GM12878 (cell line): Measurements from ENCODE around the gene ABCD4. TPM values are rescaled to one million over a fixed set of nuclear protein-coding genes. Genes with fewer than 3 reads are reported as not detected.

Source experiments
- ATAC-seq: fragments of 200-7000 bp; cut with Tn5 transposase; 3 replicates; pipeline ENCODE4 v1.9.1; 2020; ENCODE audit warnings: mild to moderate bottlenecking, moderate library complexity
- BruUV-seq: library from RNA; stranded (reverse); fragments of 400-500 nt; replicated peaks from 2 replicates; lab custom pipeline; 2021; lab: Mats Ljungman, UMichigan
- CTCF ChIA-PET: fragments of 300-600 bp; sonication (Branson Sonifier 250); formaldehyde crosslinking; extraction: SDS; loops from one replicate; lab custom pipeline; 2021; ENCODE audit warnings: inconsistent platforms; lab: Yijun Ruan, JAX
- POLR2A ChIA-PET: fragments of 350-600 bp; formaldehyde crosslinking; extraction: SDS; loops from one replicate; lab custom pipeline; 2021; ENCODE audit warnings: inconsistent platforms; lab: Charles Lee
- RAD21 ChIA-PET: fragments of 300-600 bp; sonication (Branson Sonifier 250); formaldehyde crosslinking; loops from one replicate; lab custom pipeline; 2023; ENCODE audit warnings: antibody characterized with exemption; ENCODE audit not compliant: unreplicated experiment; lab: Charles Lee
- SMC1A ChIA-PET: fragments of 300-600 bp; sonication (Branson Sonifier 250); formaldehyde crosslinking; loops from one replicate; lab custom pipeline; 2023; ENCODE audit not compliant: unreplicated experiment, uncharacterized antibody; lab: Charles Lee
- DNase-seq: peaks from one replicate; pipeline ENCODE4 v3.0.0-alpha.2; 2011; ENCODE audit warnings: low read depth, low spot score
- FAIRE-seq: peaks from 3 replicates; lab custom pipeline; 2011; peaks lifted over from hg19 to GRCh38; lab: Jason Lieb, UNC
- H2AFZ ChIP-seq: 2 replicates; pipeline ENCODE4 v1.6.0; 2011; ENCODE audit warnings: low read depth, low read length, control low read depth; ENCODE audit not compliant: control insufficient read depth
- H3K27ac ChIP-seq: 2 replicates; pipeline ENCODE4 v1.5.1; 2011; ENCODE audit warnings: control low read depth; ENCODE audit not compliant: control insufficient read depth, insufficient read depth
- H3K27me3 ChIP-seq, 2 experiments: replicated peaks in 1 of 2; 2 replicates each; pipeline versions ENCODE4 v1.6.0 to v1.6.1; 2011; ENCODE audit warnings: low read length in 1 of 2; ENCODE audit not compliant: control insufficient read depth in 2 of 2, insufficient read depth in 2 of 2
- H3K36me3 ChIP-seq, 2 experiments: 2 replicates each; pipeline ENCODE4 v1.5.1; 2011; ENCODE audit warnings: low read length in 1 of 2; ENCODE audit not compliant: control insufficient read depth in 2 of 2, insufficient read depth in 2 of 2
- H3K4me1 ChIP-seq: 2 replicates; pipeline ENCODE4 v1.6.1; 2011; ENCODE audit warnings: mild to moderate bottlenecking, low read length, moderate library complexity, mixed read lengths; ENCODE audit not compliant: control insufficient read depth, insufficient read depth
- H3K4me2 ChIP-seq: 2 replicates; pipeline ENCODE4 v1.6.0; 2011; ENCODE audit warnings: control low read depth; ENCODE audit not compliant: control insufficient read depth, insufficient read depth
- H3K4me3 ChIP-seq: fragments of 200-600 bp; sonication (generic); 2 replicates; pipeline ENCODE4 v1.5.1; 2016
- H3K79me2 ChIP-seq: 2 replicates; pipeline ENCODE4 v1.6.0; 2011; ENCODE audit warnings: low read length; ENCODE audit not compliant: control insufficient read depth, insufficient read depth
- H3K9ac ChIP-seq: 2 replicates; pipeline ENCODE4 v1.8.0; 2011; ENCODE audit warnings: low read length, control low read depth, mixed read lengths; ENCODE audit not compliant: control insufficient read depth, insufficient read depth
- H3K9me3 ChIP-seq: replicated peaks from 3 replicates; pipeline ENCODE4 v1.5.1; 2011; ENCODE audit warnings: mild to moderate bottlenecking, low read length; ENCODE audit not compliant: control insufficient read depth, insufficient read depth
- H4K20me1 ChIP-seq: 2 replicates; pipeline ENCODE4 v1.6.0; 2011; ENCODE audit not compliant: control insufficient read depth, insufficient read depth
- BACH1 ChIP-seq: fragments of 450-650 bp; IDR thresholded peaks from 2 replicates; pipeline ENCODE4 v1.6.1; 2017; ENCODE audit warnings: mild to moderate bottlenecking, borderline replicate concordance
- BRCA1 ChIP-seq: IDR thresholded peaks from 2 replicates; pipeline ENCODE4 v1.6.1; 2011; ENCODE audit warnings: low read depth, low read length, improper control_type of control experiment
- CEBPB ChIP-seq, 2 experiments: fragments of 150-350 bp in 1 of 2; IDR thresholded peaks; 2 replicates each; pipeline ENCODE4 v1.6.1; 2012 to 2014; ENCODE audit warnings: low read depth in 2 of 2, low read length in 2 of 2, borderline replicate concordance in 1 of 2, inconsistent platforms in 1 of 2
- CREB1 ChIP-seq: IDR thresholded peaks from 2 replicates; pipeline ENCODE4 v1.6.1; 2012; ENCODE audit warnings: low read depth, mild to moderate bottlenecking, inconsistent platforms
- ESRRA ChIP-seq: IDR thresholded peaks from 2 replicates; pipeline ENCODE4 v1.6.1; 2012; ENCODE audit warnings: mild to moderate bottlenecking, low read length, improper control_type of control experiment
- LARP7 ChIP-seq: fragments of 450-650 bp; IDR thresholded peaks from 2 replicates; pipeline ENCODE4 v1.6.1; 2017; ENCODE audit warnings: mild to moderate bottlenecking
- MEF2B ChIP-seq: fragments of 450-650 bp; IDR thresholded peaks from 2 replicates; pipeline ENCODE4 v1.6.1; 2018; ENCODE audit warnings: mild to moderate bottlenecking, moderate library complexity; ENCODE audit not compliant: partially characterized antibody, poor library complexity, severe bottlenecking
- PKNOX1 ChIP-seq: fragments of 450-650 bp; IDR thresholded peaks from 2 replicates; pipeline ENCODE4 v1.6.1; 2016; ENCODE audit warnings: mild to moderate bottlenecking
- RAD51 ChIP-seq: fragments of 450-650 bp; IDR thresholded peaks from 2 replicates; pipeline ENCODE4 v1.6.1; 2016; ENCODE audit warnings: moderate library complexity, mild to moderate bottlenecking, inconsistent platforms
- RB1 ChIP-seq: fragments of 450-650 bp; formaldehyde crosslinking; IDR thresholded peaks from 2 replicates; pipeline ENCODE4 v1.6.1; 2017; ENCODE audit warnings: mild to moderate bottlenecking, borderline replicate concordance
- RBBP5 ChIP-seq: fragments of 200-600 bp; sonication (generic); conservative IDR thresholded peaks from 2 replicates; pipeline ENCODE4 v1.6.1; 2016
- RFX5 ChIP-seq: IDR thresholded peaks from 2 replicates; pipeline ENCODE4 v1.6.1; 2011; ENCODE audit warnings: low read depth, low read length, improper control_type of control experiment
- SIX5 ChIP-seq: IDR thresholded peaks from 2 replicates; pipeline ENCODE4 v1.6.1; 2011; ENCODE audit warnings: mild to moderate bottlenecking, low read depth, low read length, moderate library complexity; ENCODE audit not compliant: severe bottlenecking
- SMARCA5 ChIP-seq: fragments of 450-650 bp; IDR thresholded peaks from 2 replicates; pipeline ENCODE4 v1.6.1; 2017; ENCODE audit warnings: mild to moderate bottlenecking
- STAT3 ChIP-seq: IDR thresholded peaks from 2 replicates; pipeline ENCODE4 v1.6.1; 2011; ENCODE audit warnings: low read depth, low read length, improper control_type of control experiment
- WGBS: methylation state at CpG from one replicate; pipeline ENCODE4 v1.1.6; 2016; ENCODE audit warnings: low lambda C conversion rate; ENCODE audit not compliant: insufficient replicate concordance, insufficient coverage; ENCODE audit errors: missing lambda C conversion rate; 5-methylcytosine and 5-hydroxymethylcytosine counted together
- in situ Hi-C: fragments of 300-500 bp; cut with MboI; formaldehyde crosslinking; loops from 9 replicates; pipeline ENCODE4 v1.14.3; 2018; ENCODE audit warnings: mixed read lengths
- intact Hi-C: fragments of 100-400 bp; cut with micrococcal nuclease; formaldehyde crosslinking; loops from one replicate; pipeline ENCODE4 v1.14.2; 2022; ENCODE audit not compliant: unreplicated experiment
- polyA plus RNA-seq, 11 experiments: library from polyadenylated mRNA; depleted of rRNA in 4 of 11; unstranded in 6 of 11; stranded (reverse) in 5 of 11; fragments of >200 nt; fragmentation: Nextera tagmentation in 4 of 11; fragmentation: Illumina TruSeq in 1 of 11; extraction: Ambion mirVana in 4 of 11; extraction: Trizol in 1 of 11; gene quantifications; 1 replicate in 1 of 11; 2 replicates in 10 of 11; pipeline versions ENCODE4 v1.2.1 to v1.2.3, GENCODE V29; 2011 to 2016; ENCODE audit warnings: inconsistent platforms in 2 of 11, missing spikeins in 2 of 11, low read depth in 1 of 11
- total RNA-seq, 4 experiments: library from RNA; depleted of rRNA in 3 of 4; stranded (reverse); fragments of >200 nt in 3 of 4; fragmentation: Illumina TruSeq in 1 of 4; extraction: Trizol in 1 of 4; gene quantifications; 2 replicates each; pipeline versions ENCODE4 v1.2.1 to v1.2.3, GENCODE V29; 2013 to 2021

The ABCD4 gene
- total and polyA plus RNA-seq, 10 of the 15 experiments (the other 5 are each of a cell fraction or from before 2014, with no cell fraction given), result 5.7 to 29.5 (median 23.4) TPM

GRCh38 chr14:74248017-74248416 is 54.7 kb downstream of the ABCD4 start:
- Histone ChIP-seq H3K9ac (no peak overlapping the region), H3K36me3 (no peaks in the 10 kb centered on the region), H3K4me2 (no peak overlapping the region), H3K4me1 (no peaks in the 10 kb centered on the region), H3K27ac (no peak overlapping the region), H2AFZ (no peak overlapping the region), H4K20me1 (no peaks in the 10 kb centered on the region), H3K27me3 (peaks cover 5 to 6% of the 10 kb centered on the region in 2 experiments; a peak in 2 of 4 replicates), H3K9me3 (no peaks in the 10 kb centered on the region), H3K4me3 (no peak overlapping the region), H3K79me2 (no peaks in the 10 kb centered on the region)
- CTCF ChIA-PET, result interaction anchor here (1.4 to 2.4 kb wide), 2 partner anchors 8 to 136 kb away, joined by 6 to 8 read pairs; no protein-coding TSS in a partner anchor
- POLR2A ChIA-PET, result interaction anchor here (0.6 kb wide), 1 partner anchor 1705 kb away, joined by 3 read pairs; no protein-coding TSS in a partner anchor
- RAD21 ChIA-PET, result no interaction called here
- intact Hi-C loops, result no loop called here
- BruUV-seq, result no TSS peak
- TF ChIP-seq LARP7 (no peak), RBBP5 (no peak), MEF2B (no peak), CREB1 (no peak), BACH1 (no peak), BRCA1 (no peak), STAT3 (no peak), SIX5 (no peak), RB1 (no peak), RAD51 (no peak), ESRRA (no peak), CEBPB (IDR thresholded peaks at IDR 0.05; ENCODE audit: borderline replicate concordance in 1 of 2, low read depth in 2 of 2, low read length in 2 of 2) (no peak), SMARCA5 (no peak), RFX5 (no peak), PKNOX1 (no peak)
- FAIRE-seq (no peak), ATAC-seq (no peak), DNase-seq (no peak)
- 38% methylated on average over 5 of the region's 6 CpGs for WGBS
- in situ Hi-C loops, result no loop called here
- SMC1A ChIA-PET, result interaction anchor here (0.6 kb wide), 1 partner anchor 16 kb away, joined by 3 read pairs; no protein-coding TSS in a partner anchor
